ENCODE measurements around the gene CYGB.
A peak's percentile ranks its signal among the peaks of the same experiment; 100 is the strongest.

The CYGB gene

GRCh38 chr17:76585649-76586593 is 48.4 kb upstream of the CYGB start, which contains the start of gene ST6GALNAC2 (continued):
- TF ChIP-seq GLI2 (tag by site-specific recombination; IDR thresholded peaks at IDR 0.05; ENCODE audit: borderline replicate concordance, low read depth) = no peak
- TF ChIP-seq ZNF133 (tag by site-specific recombination; IDR thresholded peaks at IDR 0.05) = no peak
- TF ChIP-seq, protein P1, sequence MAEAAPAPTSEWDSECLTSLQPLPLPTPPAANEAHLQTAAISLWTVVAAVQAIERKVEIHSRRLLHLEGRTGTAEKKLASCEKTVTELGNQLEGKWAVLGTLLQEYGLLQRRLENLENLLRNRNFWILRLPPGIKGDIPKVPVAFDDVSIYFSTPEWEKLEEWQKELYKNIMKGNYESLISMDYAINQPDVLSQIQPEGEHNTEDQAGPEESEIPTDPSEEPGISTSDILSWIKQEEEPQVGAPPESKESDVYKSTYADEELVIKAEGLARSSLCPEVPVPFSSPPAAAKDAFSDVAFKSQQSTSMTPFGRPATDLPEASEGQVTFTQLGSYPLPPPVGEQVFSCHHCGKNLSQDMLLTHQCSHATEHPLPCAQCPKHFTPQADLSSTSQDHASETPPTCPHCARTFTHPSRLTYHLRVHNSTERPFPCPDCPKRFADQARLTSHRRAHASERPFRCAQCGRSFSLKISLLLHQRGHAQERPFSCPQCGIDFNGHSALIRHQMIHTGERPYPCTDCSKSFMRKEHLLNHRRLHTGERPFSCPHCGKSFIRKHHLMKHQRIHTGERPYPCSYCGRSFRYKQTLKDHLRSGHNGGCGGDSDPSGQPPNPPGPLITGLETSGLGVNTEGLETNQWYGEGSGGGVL (tag by site-specific recombination; IDR thresholded peaks at IDR 0.05) = peak; percentile 68
- peak; percentile 82; the same call in 1 of the 2 replicates for TF ChIP-seq KLF17 (tag by site-specific recombination; IDR thresholded peaks at IDR 0.05)
- no peak for TF ChIP-seq ZNF571 (tag by site-specific recombination; IDR thresholded peaks at IDR 0.05)
- peak; percentile 89 for TF ChIP-seq ZBTB20 (tag by site-specific recombination; IDR thresholded peaks at IDR 0.05)
- no peak for TF ChIP-seq HOXD13 (CRISPR knock-in tag; IDR thresholded peaks at IDR 0.05; ENCODE audit: borderline replicate concordance)
- TF ChIP-seq INSM2 (tag by site-specific recombination; IDR thresholded peaks at IDR 0.05) = no peak
- peak; percentile 89 for TF ChIP-seq KLF1 (tag by site-specific recombination; IDR thresholded peaks at IDR 0.05)
- peak; percentile 78 for TF ChIP-seq ZNF600 (tag by site-specific recombination; IDR thresholded peaks at IDR 0.05)
- TF ChIP-seq ZIC2 (tag by site-specific recombination; IDR thresholded peaks at IDR 0.05) = peak; percentile 95
- TF ChIP-seq ZNF341 (tag by site-specific recombination; IDR thresholded peaks at IDR 0.05; ENCODE audit: low read depth) = 0 out of 2 replicates have a peak, but pooled peaks have one; percentile 15
- TF ChIP-seq ZBTB1 (tag by site-specific recombination; IDR thresholded peaks at IDR 0.05) = no peak
- TF ChIP-seq GLI4 (tag by site-specific recombination; IDR thresholded peaks at IDR 0.05) = no peak
- TF ChIP-seq, protein P2, sequence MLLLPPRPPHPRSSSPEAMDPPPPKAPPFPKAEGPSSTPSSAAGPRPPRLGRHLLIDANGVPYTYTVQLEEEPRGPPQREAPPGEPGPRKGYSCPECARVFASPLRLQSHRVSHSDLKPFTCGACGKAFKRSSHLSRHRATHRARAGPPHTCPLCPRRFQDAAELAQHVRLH (tag by site-specific recombination; IDR thresholded peaks at IDR 0.05) = no peak
- no peak for TF ChIP-seq ZNF747 (tag by site-specific recombination; IDR thresholded peaks at IDR 0.05)
- TF ChIP-seq ZNF776 (tag by site-specific recombination; IDR thresholded peaks at IDR 0.05; ENCODE audit: borderline replicate concordance) = no peak
- TF ChIP-seq, protein P3, sequence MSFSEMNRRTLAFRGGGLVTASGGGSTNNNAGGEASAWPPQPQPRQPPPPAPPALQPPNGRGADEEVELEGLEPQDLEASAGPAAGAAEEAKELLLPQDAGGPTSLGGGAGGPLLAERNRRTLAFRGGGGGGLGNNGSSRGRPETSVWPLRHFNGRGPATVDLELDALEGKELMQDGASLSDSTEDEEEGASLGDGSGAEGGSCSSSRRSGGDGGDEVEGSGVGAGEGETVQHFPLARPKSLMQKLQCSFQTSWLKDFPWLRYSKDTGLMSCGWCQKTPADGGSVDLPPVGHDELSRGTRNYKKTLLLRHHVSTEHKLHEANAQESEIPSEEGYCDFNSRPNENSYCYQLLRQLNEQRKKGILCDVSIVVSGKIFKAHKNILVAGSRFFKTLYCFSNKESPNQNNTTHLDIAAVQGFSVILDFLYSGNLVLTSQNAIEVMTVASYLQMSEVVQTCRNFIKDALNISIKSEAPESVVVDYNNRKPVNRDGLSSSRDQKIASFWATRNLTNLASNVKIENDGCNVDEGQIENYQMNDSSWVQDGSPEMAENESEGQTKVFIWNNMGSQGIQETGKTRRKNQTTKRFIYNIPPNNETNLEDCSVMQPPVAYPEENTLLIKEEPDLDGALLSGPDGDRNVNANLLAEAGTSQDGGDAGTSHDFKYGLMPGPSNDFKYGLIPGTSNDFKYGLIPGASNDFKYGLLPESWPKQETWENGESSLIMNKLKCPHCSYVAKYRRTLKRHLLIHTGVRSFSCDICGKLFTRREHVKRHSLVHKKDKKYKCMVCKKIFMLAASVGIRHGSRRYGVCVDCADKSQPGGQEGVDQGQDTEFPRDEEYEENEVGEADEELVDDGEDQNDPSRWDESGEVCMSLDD (tag by site-specific recombination; IDR thresholded peaks at IDR 0.05) = no peak
- TF ChIP-seq ZNF248 (tag by site-specific recombination; IDR thresholded peaks at IDR 0.05) = no peak
- TF ChIP-seq AEBP2 (tag by site-specific recombination; IDR thresholded peaks at IDR 0.05; ENCODE audit: borderline replicate concordance) = no peak
- TF ChIP-seq ZNF768 (tag by site-specific recombination; IDR thresholded peaks at IDR 0.05) = no peak
- no peak for TF ChIP-seq ZNF514 (tag by site-specific recombination; IDR thresholded peaks at IDR 0.05)
- TF ChIP-seq, protein P4, sequence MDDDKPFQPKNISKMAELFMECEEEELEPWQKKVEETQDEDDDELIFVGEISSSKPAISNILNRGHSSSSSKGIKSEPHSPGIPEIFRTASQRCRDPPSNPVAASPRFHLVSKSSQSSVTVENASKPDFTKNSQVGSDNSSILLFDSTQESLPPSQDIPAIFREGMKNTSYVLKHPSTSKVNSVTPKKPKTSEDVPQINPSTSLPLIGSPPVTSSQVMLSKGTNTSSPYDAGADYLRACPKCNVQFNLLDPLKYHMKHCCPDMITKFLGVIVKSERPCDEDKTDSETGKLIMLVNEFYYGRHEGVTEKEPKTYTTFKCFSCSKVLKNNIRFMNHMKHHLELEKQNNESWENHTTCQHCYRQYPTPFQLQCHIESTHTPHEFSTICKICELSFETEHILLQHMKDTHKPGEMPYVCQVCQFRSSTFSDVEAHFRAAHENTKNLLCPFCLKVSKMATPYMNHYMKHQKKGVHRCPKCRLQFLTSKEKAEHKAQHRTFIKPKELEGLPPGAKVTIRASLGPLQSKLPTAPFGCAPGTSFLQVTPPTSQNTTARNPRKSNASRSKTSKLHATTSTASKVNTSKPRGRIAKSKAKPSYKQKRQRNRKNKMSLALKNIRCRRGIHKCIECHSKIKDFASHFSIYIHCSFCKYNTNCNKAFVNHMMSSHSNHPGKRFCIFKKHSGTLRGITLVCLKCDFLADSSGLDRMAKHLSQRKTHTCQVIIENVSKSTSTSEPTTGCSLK (tag by site-specific recombination; IDR thresholded peaks at IDR 0.05) = no peak
- TF ChIP-seq ZNF777 (tag by site-specific recombination; IDR thresholded peaks at IDR 0.05; ENCODE audit: borderline replicate concordance) = no peak; the same call in 1 of the 2 replicates
- peak; percentile 71; the same call in 1 of the 2 replicates for TF ChIP-seq ZNF561 (tag by site-specific recombination; IDR thresholded peaks at IDR 0.05; ENCODE audit: borderline replicate concordance)
- TF ChIP-seq ZFP3 (tag by site-specific recombination; IDR thresholded peaks at IDR 0.05; ENCODE audit: low read depth) = no peak
- TF ChIP-seq OVOL3 (tag by site-specific recombination; IDR thresholded peaks at IDR 0.05) = no peak
- TF ChIP-seq SP7 (tag by site-specific recombination; IDR thresholded peaks at IDR 0.05) = 0 out of 2 replicates have a peak, but pooled peaks have one; percentile 24
